Activated CD8-positive, alpha-beta T cell treated with anti-CD3 and anti-CD28 coated beads for 36 hours (primary cell): ENCODE measurements around the gene LPAR1. TPM values are rescaled to one million over a fixed set of nuclear protein-coding genes. Genes with fewer than 3 reads are reported as not detected.

Experiments
- ATAC-seq: fragments of 200-7000 bp; cut with Tn5 transposase; one replicate; pipeline ENCODE4 v1.10.0; 2021; ENCODE audit warnings: mild to moderate bottlenecking, moderate library complexity
- CTCF ChIA-PET: fragments of 350-600 bp; sonication (Branson Sonifier 250); formaldehyde crosslinking; loops from one replicate; lab custom pipeline; 2021; ENCODE audit warnings: antibody characterized with exemption; lab: Charles Lee
- POLR2A ChIA-PET: fragments of 350-600 bp; sonication (Branson Sonifier 250); formaldehyde crosslinking; loops from one replicate; lab custom pipeline; 2021; ENCODE audit warnings: antibody characterized with exemption; lab: Charles Lee
- DNase-seq: peaks from one replicate; pipeline ENCODE4 v3.0.0-alpha.2; 2020
- H3K27ac Mint-ChIP-seq: one replicate; pipeline ENCODE4 v1.8.0; 2021; ENCODE audit warnings: mild to moderate bottlenecking, mixed read lengths
- H3K27me3 Mint-ChIP-seq: one replicate; pipeline ENCODE4 v1.8.0; 2021; ENCODE audit warnings: mixed read lengths
- H3K36me3 Mint-ChIP-seq: one replicate; pipeline ENCODE4 v1.8.0; 2021; ENCODE audit warnings: low read depth, mixed read lengths
- H3K4me1 Mint-ChIP-seq: one replicate; pipeline ENCODE4 v1.8.0; 2021; ENCODE audit warnings: low read depth, mixed read lengths
- H3K4me3 Mint-ChIP-seq: one replicate; pipeline ENCODE4 v1.8.0; 2021; ENCODE audit warnings: mild to moderate bottlenecking, moderate library complexity, mixed read lengths
- H3K9me3 Mint-ChIP-seq: one replicate; pipeline ENCODE4 v1.8.0; 2021; ENCODE audit warnings: mixed read lengths
- intact Hi-C: fragments of 100-400 bp; cut with micrococcal nuclease; formaldehyde crosslinking; loops from one replicate; pipeline ENCODE4 v1.10.0; 2022
- total RNA-seq, 2 experiments: library from RNA; stranded (reverse); gene quantifications; one replicate each; pipeline ENCODE4 v1.2.3, GENCODE V29; 2021
- TF ChIP-seq, protein P1 (sequence below): fragments of 200-600 bp; IDR thresholded peaks from one replicate; pipeline ENCODE4 v1.8.0; 2022; ENCODE audit warnings: antibody characterized with exemption, mild to moderate bottlenecking

LPAR1 gene
- total RNA-seq, 2 experiments from 2014 or later = not detected

DNA sequence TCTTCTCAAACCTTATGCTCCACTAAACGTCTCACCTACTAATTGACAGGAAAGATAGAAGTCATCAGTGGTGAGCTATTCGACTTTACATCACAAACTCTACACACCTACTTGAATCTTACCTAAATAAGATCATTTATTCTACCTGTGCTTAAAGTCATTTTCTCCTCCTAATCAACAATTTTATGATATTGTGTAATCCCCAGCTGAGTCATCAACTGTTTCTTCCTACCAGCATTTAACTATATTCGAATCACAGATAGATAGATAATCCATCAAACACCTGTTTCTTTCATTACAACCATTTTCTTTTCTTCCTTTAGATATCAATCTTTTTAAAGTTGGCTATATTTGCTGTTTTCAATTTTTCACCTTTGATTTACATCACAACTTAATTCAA, 181.5 kb downstream of the LPAR1 start:
- CTCF ChIA-PET = no interaction called here
- Mint-ChIP-seq H3K36me3 (no peaks in the 10 kb centered on the region), H3K4me1 (no peaks in the 10 kb centered on the region), H3K9me3 (peaks cover 25% of the 10 kb centered on the region), H3K4me3 (no peak overlapping the region), H3K27me3 (no peaks in the 10 kb centered on the region), H3K27ac (no peak overlapping the region)
- POLR2A ChIA-PET = no interaction called here
- DNase-seq (no peak), ATAC-seq (no peak)
- TF ChIP-seq, protein P1, sequence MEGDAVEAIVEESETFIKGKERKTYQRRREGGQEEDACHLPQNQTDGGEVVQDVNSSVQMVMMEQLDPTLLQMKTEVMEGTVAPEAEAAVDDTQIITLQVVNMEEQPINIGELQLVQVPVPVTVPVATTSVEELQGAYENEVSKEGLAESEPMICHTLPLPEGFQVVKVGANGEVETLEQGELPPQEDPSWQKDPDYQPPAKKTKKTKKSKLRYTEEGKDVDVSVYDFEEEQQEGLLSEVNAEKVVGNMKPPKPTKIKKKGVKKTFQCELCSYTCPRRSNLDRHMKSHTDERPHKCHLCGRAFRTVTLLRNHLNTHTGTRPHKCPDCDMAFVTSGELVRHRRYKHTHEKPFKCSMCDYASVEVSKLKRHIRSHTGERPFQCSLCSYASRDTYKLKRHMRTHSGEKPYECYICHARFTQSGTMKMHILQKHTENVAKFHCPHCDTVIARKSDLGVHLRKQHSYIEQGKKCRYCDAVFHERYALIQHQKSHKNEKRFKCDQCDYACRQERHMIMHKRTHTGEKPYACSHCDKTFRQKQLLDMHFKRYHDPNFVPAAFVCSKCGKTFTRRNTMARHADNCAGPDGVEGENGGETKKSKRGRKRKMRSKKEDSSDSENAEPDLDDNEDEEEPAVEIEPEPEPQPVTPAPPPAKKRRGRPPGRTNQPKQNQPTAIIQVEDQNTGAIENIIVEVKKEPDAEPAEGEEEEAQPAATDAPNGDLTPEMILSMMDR = no peak
- intact Hi-C loops = no loop called here

- no peak overlapping the region for H3K27ac Mint-ChIP-seq
- CTCF ChIA-PET = no interaction called here
- H3K36me3 Mint-ChIP-seq = no peaks in the 10 kb centered on the region
- intact Hi-C loops = no loop called here
- peaks cover 9% of the 10 kb centered on the region for H3K9me3 Mint-ChIP-seq
- no peaks in the 10 kb centered on the region for H3K4me1 Mint-ChIP-seq
- TF ChIP-seq, protein P1 = no peak
- POLR2A ChIA-PET = no interaction called here
- no peak for ATAC-seq
- H3K4me3 Mint-ChIP-seq = no peak overlapping the region
- DNase-seq = no peak
- H3K27me3 Mint-ChIP-seq = no peaks in the 10 kb centered on the region
These were observed 187.7 kb downstream of the LPAR1 start for GRCh38 chr9:110850401-110851135.

GRCh38 chr9:110847671-110848070, 190.6 kb downstream of the LPAR1 start:
- ChIA-PET POLR2A (no interaction called here), CTCF (no interaction called here)
- H3K27me3 Mint-ChIP-seq = no peaks in the 10 kb centered on the region
- no peaks in the 10 kb centered on the region for H3K4me1 Mint-ChIP-seq
- no peaks in the 10 kb centered on the region for H3K36me3 Mint-ChIP-seq
- intact Hi-C loops = no loop called here
- ATAC-seq (no peak), DNase-seq (no peak)
- no peak overlapping the region for H3K27ac Mint-ChIP-seq
- H3K9me3 Mint-ChIP-seq = no peaks in the 10 kb centered on the region
- TF ChIP-seq, protein P1 = no peak
- no peak overlapping the region for H3K4me3 Mint-ChIP-seq

GRCh38 chr9:110846215-110846614, 192.1 kb downstream of the LPAR1 start:
- ChIA-PET CTCF (no interaction called here), POLR2A (no interaction called here)
- Mint-ChIP-seq H3K4me3 (no peak overlapping the region), H3K27me3 (no peaks in the 10 kb centered on the region), H3K4me1 (no peaks in the 10 kb centered on the region), H3K9me3 (no peaks in the 10 kb centered on the region), H3K36me3 (no peaks in the 10 kb centered on the region), H3K27ac (no peak overlapping the region)
- ATAC-seq (no peak), DNase-seq (no peak)
- TF ChIP-seq, protein P1 = no peak
- intact Hi-C loops = no loop called here

DNA sequence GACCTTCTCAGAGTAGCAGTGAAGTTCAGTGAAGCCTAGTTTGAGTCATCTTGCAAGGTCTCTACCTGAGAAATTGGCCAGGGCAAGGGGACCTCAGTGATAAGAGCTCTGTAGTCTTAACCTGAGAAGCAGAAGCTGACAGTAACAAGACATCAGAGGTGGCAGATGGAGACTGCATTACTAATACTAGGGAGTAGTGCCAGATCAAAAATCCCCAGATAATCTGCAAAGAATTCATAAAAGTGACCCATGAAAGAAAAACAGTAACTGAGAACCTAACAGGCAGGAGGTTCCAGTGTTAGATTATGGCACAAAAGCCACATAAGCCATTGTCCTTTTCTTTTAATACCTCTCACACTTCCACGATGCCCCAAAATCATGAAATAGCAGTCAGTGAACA, 194.1 kb downstream of the LPAR1 start:
- H3K27me3 Mint-ChIP-seq = no peaks in the 10 kb centered on the region
- ATAC-seq = no peak
- CTCF ChIA-PET = no interaction called here

More for the DNA sequence above, 194.1 kb downstream of the LPAR1 start:
- intact Hi-C loops = no loop called here
- Mint-ChIP-seq H3K4me1 (no peaks in the 10 kb centered on the region), H3K36me3 (no peaks in the 10 kb centered on the region), H3K4me3 (no peak overlapping the region), H3K9me3 (no peaks in the 10 kb centered on the region), H3K27ac (no peak overlapping the region)
- TF ChIP-seq, protein P1 = no peak
- POLR2A ChIA-PET = no interaction called here
- DNase-seq = no peak
